HG03139 (cell line): Measurements from ENCODE around the gene CRYL1.

Experiments used
- ATAC-seq: cut with Tn5 transposase; IDR thresholded peaks from one replicate; pipeline ENCODE4 v1.9.1; 2021; ENCODE audit not compliant: unreplicated experiment

The CRYL1 gene

GRCh38 chr13:20387006-20387405 is 138.7 kb downstream of the CRYL1 start:
- ATAC-seq = no peak

GRCh38 chr13:20383058-20383457 is 142.6 kb downstream of the CRYL1 start:
- ATAC-seq = no peak

GRCh38 chr13:20381401-20381800 is 144.3 kb downstream of the CRYL1 start:
- no peak for ATAC-seq

GRCh38 chr13:20378721-20379120 is 146.9 kb downstream of the CRYL1 start:
- no peak for ATAC-seq

- ATAC-seq = no peak
Measured at GRCh38 chr13:20377720-20378119, 147.9 kb downstream of the CRYL1 start.

- ATAC-seq = no peak
Measured at GRCh38 chr13:20375871-20376270, 149.8 kb downstream of the CRYL1 start.

GRCh38 chr13:20373861-20374260 is 151.8 kb downstream of the CRYL1 start:
- no peak for ATAC-seq

- no peak for ATAC-seq
Measured at GRCh38 chr13:20371825-20372224, 153.8 kb downstream of the CRYL1 start.

GRCh38 chr13:20370815-20371421 is 154.7 kb downstream of the CRYL1 start:
- no peak for ATAC-seq

GRCh38 chr13:20369886-20370361 is 155.7 kb downstream of the CRYL1 start:
- no peak for ATAC-seq

- ATAC-seq = no peak
Measured at GRCh38 chr13:20366056-20366455, 159.6 kb downstream of the CRYL1 start.

GRCh38 chr13:20363603-20364002 is 162.1 kb downstream of the CRYL1 start:
- ATAC-seq = no peak

- no peak for ATAC-seq
Measured at GRCh38 chr13:20363172-20363571, 162.5 kb downstream of the CRYL1 start.

GRCh38 chr13:20362484-20363041 is 163.1 kb downstream of the CRYL1 start:
- no peak for ATAC-seq

GRCh38 chr13:20360835-20361412 is 164.7 kb downstream of the CRYL1 start:
- ATAC-seq = no peak

- ATAC-seq = no peak
Measured at GRCh38 chr13:20360041-20360491, 165.6 kb downstream of the CRYL1 start.

- ATAC-seq = no peak
Measured at GRCh38 chr13:20359335-20359734, 166.3 kb downstream of the CRYL1 start.

- ATAC-seq = no peak
Measured at GRCh38 chr13:20358022-20358421, 167.6 kb downstream of the CRYL1 start.

GRCh38 chr13:20356444-20356843 is 169.2 kb downstream of the CRYL1 start:
- no peak for ATAC-seq

GRCh38 chr13:20354722-20355121 is 170.9 kb downstream of the CRYL1 start:
- no peak for ATAC-seq

- no peak for ATAC-seq
Measured at GRCh38 chr13:20353973-20354372, 171.7 kb downstream of the CRYL1 start.
